ENCODE measurements around the gene SYCP2L.

DNA sequence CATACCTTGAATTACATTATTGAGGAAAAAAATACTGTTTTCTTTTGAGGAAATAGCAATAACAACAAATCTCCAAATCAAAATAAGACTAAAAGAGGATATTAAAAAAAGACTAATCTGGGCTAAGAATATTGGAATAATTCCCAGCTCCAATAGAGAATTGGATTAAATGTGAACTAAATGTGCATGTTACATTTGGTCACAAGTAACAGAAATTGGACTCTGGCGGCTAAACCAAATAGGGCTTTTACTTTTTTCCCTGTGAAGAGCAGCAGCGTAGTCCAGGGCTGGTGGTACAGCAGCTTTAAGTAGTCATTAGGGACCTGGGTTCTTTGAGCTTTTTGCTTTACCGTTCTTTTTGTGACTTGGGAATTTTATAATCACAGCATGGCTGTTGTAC lies 85.3 kb downstream of the SYCP2L start:
- no peak for TF ChIP-seq POLR2A (IDR thresholded peaks at IDR 0.05)
- TF ChIP-seq, protein P1, sequence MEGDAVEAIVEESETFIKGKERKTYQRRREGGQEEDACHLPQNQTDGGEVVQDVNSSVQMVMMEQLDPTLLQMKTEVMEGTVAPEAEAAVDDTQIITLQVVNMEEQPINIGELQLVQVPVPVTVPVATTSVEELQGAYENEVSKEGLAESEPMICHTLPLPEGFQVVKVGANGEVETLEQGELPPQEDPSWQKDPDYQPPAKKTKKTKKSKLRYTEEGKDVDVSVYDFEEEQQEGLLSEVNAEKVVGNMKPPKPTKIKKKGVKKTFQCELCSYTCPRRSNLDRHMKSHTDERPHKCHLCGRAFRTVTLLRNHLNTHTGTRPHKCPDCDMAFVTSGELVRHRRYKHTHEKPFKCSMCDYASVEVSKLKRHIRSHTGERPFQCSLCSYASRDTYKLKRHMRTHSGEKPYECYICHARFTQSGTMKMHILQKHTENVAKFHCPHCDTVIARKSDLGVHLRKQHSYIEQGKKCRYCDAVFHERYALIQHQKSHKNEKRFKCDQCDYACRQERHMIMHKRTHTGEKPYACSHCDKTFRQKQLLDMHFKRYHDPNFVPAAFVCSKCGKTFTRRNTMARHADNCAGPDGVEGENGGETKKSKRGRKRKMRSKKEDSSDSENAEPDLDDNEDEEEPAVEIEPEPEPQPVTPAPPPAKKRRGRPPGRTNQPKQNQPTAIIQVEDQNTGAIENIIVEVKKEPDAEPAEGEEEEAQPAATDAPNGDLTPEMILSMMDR (IDR thresholded peaks at IDR 0.05 in 4 of 5, conservative IDR thresholded peaks at IDR 0.05 in 1 of 5) = no peak
